K562 (cell line): ENCODE measurements around the gene SLC22A23. TPM values are rescaled to one million over a fixed set of nuclear protein-coding genes. Genes with fewer than 3 reads are reported as not detected.

Source experiments
- CEBPB ChIP-seq: fragments of 450-650 bp; IDR thresholded peaks from 2 replicates; pipeline ENCODE4 v1.6.1; 2016; ENCODE audit warnings: missing genetic modification characterization, missing compliant biosample characterization
- CREBBP ChIP-seq: IDR thresholded peaks from one replicate; pipeline ENCODE4 v1.6.1; 2012; ENCODE audit warnings: low read depth, mild to moderate bottlenecking, control low read depth, inconsistent platforms, low read length
- CTBP1 ChIP-seq: fragments of 450-650 bp; IDR thresholded peaks from 2 replicates; pipeline ENCODE4 v1.6.1; 2016; ENCODE audit warnings: borderline replicate concordance
- HLTF ChIP-seq: fragments of 450-650 bp; IDR thresholded peaks from 2 replicates; pipeline ENCODE4 v1.6.1; 2016
- PTBP1 ChIP-seq: fragments of 200-400 bp; formaldehyde crosslinking; IDR thresholded peaks from 2 replicates; pipeline ENCODE4 v1.6.1; 2017; ENCODE audit warnings: low read depth, low read length
- PTTG1 ChIP-seq: fragments of 450-650 bp; IDR thresholded peaks from 2 replicates; pipeline ENCODE4 v1.6.1; 2016; ENCODE audit warnings: low read depth, mild to moderate bottlenecking, missing genetic modification characterization, missing compliant biosample characterization
- SREBF1 ChIP-seq: fragments of 150-350 bp; IDR thresholded peaks from 2 replicates; pipeline ENCODE4 v1.6.1; 2014; ENCODE audit warnings: antibody characterized with exemption, low read depth, low read length, borderline replicate concordance
- SREBF2 ChIP-seq: sonication (generic); formaldehyde crosslinking; IDR thresholded peaks from 2 replicates; pipeline ENCODE4 v1.4.0; 2020; ENCODE audit warnings: mild to moderate bottlenecking, missing genetic modification reagents
- TGIF2 ChIP-seq: sonication (generic); formaldehyde crosslinking; IDR thresholded peaks from 2 replicates; pipeline ENCODE4 v1.8.1; 2022; ENCODE audit warnings: mild to moderate bottlenecking, missing genetic modification reagents, moderate library complexity
- ZNF23 ChIP-seq: fragments of 250-450 bp; sonication (Bioruptor Pico); IDR thresholded peaks from 2 replicates; pipeline ENCODE4 v1.4.0; 2020; ENCODE audit warnings: mild to moderate bottlenecking
- ZNF24 ChIP-seq: fragments of 450-650 bp; IDR thresholded peaks from 2 replicates; pipeline ENCODE4 v1.6.1; 2016
- polyA plus RNA-seq, 8 experiments: library from polyadenylated mRNA; depleted of rRNA in 4 of 8; stranded (reverse) in 5 of 8; unstranded in 3 of 8; fragments of >200 nt; fragmentation: Nextera tagmentation in 2 of 8; fragmentation: Illumina TruSeq in 1 of 8; extraction: Ambion mirVana in 2 of 8; extraction: Trizol in 1 of 8; gene quantifications; 2 replicates each; pipeline versions ENCODE4 v1.2.1 to v1.2.3, GENCODE V29; 2011 to 2014; ENCODE audit warnings: inconsistent platforms in 1 of 8, missing spikeins in 1 of 8
- total RNA-seq, 7 experiments: library from RNA; depleted of rRNA in 6 of 7; stranded (reverse); fragments of >200 nt in 6 of 7; fragmentation: Illumina TruSeq in 2 of 7; extraction: Trizol in 2 of 7; gene quantifications; 2 replicates each; pipeline versions ENCODE4 v1.2.1 to v1.2.3, GENCODE V29; 2011 to 2021; ENCODE audit warnings: low replicate concordance in 1 of 7
- TF ChIP-seq, protein P1 (sequence below): fragments of 250-450 bp; sonication (Bioruptor Pico); IDR thresholded peaks from 2 replicates; pipeline ENCODE4 v1.4.0; 2020
- TF ChIP-seq, protein P2 (sequence below): sonication (generic); formaldehyde crosslinking; IDR thresholded peaks from 2 replicates; pipeline ENCODE4 v1.8.1; 2023; ENCODE audit warnings: mild to moderate bottlenecking, missing genetic modification reagents, moderate library complexity
- TF ChIP-seq, protein P3 (sequence below), 3 experiments: IDR thresholded peaks in 2 of 3; conservative IDR thresholded peaks in 1 of 3; 2 replicates each; pipeline ENCODE4 v1.5.1; 2011 to 2012; ENCODE audit warnings: low read length in 3 of 3, mild to moderate bottlenecking in 3 of 3, control low read depth in 2 of 3, improper control_type of control experiment in 1 of 3, inconsistent platforms in 1 of 3, low read depth in 1 of 3, mixed read lengths in 1 of 3, moderate library complexity in 1 of 3; ENCODE audit not compliant: insufficient read depth in 2 of 3
- TF ChIP-seq, protein P4 (sequence below): fragments of 150-350 bp; IDR thresholded peaks from 2 replicates; pipeline ENCODE4 v1.6.1; 2014; ENCODE audit warnings: low read depth, mild to moderate bottlenecking, low read length, borderline replicate concordance

SLC22A23 gene
- total and polyA plus RNA-seq, 9 of the 15 experiments (the other 6 are each of a cell fraction or from before 2014, with no cell fraction given): 0.30 to 8.7 (median 2.5) TPM

DNA sequence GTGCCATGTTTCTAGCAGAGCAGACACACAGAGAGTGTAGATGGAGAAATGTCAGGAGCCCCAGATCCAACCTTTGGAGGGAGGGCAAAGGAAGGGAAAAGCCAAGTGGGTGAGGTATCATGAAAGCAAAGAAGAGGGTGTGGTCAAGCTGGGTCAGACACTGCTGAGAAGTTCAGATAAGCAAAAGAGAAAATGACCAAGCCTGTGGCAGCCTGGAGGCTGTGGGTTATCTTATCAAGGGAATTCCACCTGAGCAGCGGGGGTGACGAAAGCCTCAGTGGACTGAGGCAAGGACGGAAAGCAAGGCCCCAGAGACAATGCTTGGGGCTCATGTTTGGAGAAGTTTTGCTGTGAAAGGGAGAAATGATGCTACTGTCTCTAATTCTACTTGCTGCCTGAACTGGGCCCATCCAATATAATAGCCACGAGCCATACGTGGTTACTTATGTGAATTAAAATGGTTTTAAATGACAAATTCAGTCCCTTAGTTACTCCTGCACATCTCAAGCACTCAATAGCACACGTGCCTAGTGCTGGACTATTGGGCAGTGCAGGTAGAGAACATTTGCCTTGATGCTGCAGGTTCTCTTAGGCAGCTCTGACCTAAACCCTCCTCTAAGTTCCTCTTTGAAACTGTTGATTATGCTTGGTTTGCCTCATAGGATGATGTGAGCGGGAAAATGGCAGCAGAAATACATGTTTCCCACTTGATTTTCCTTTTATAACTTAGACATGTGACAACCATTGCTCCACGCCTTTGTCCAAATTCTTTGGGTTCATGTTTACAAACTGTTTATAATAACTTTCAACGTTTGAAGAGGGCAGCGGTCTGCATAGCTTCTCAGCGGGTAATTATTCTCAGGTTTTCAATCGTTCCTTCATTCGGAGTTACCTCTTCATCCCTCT is 63.7 kb downstream of the SLC22A23 start (continued):
- TF ChIP-seq, protein P1, sequence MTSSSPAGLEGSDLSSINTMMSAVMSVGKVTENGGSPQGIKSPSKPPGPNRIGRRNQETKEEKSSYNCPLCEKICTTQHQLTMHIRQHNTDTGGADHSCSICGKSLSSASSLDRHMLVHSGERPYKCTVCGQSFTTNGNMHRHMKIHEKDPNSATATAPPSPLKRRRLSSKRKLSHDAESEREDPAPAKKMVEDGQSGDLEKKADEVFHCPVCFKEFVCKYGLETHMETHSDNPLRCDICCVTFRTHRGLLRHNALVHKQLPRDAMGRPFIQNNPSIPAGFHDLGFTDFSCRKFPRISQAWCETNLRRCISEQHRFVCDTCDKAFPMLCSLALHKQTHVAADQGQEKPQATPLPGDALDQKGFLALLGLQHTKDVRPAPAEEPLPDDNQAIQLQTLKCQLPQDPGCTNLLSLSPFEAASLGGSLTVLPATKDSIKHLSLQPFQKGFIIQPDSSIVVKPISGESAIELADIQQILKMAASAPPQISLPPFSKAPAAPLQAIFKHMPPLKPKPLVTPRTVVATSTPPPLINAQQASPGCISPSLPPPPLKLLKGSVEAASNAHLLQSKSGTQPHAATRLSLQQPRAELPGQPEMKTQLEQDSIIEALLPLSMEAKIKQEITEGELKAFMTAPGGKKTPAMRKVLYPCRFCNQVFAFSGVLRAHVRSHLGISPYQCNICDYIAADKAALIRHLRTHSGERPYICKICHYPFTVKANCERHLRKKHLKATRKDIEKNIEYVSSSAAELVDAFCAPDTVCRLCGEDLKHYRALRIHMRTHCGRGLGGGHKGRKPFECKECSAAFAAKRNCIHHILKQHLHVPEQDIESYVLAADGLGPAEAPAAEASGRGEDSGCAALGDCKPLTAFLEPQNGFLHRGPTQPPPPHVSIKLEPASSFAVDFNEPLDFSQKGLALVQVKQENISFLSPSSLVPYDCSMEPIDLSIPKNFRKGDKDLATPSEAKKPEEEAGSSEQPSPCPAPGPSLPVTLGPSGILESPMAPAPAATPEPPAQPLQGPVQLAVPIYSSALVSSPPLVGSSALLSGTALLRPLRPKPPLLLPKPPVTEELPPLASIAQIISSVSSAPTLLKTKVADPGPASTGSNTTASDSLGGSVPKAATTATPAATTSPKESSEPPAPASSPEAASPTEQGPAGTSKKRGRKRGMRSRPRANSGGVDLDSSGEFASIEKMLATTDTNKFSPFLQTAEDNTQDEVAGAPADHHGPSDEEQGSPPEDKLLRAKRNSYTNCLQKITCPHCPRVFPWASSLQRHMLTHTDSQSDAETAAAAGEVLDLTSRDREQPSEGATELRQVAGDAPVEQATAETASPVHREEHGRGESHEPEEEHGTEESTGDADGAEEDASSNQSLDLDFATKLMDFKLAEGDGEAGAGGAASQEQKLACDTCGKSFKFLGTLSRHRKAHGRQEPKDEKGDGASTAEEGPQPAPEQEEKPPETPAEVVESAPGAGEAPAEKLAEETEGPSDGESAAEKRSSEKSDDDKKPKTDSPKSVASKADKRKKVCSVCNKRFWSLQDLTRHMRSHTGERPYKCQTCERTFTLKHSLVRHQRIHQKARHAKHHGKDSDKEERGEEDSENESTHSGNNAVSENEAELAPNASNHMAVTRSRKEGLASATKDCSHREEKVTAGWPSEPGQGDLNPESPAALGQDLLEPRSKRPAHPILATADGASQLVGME (CRISPR knock-in tag): no peak; the same call in none of the 2 replicates
- TF ChIP-seq CEBPB (tag) (peak; percentile 97), PTTG1 (peak; percentile 14; the same call in 1 of the 2 replicates), TGIF2 (CRISPR knock-in tag) (no peak), CTBP1 (peak; percentile 99), SREBF2 (CRISPR knock-in tag) (0 out of 2 replicates have a peak, but pooled peaks have one; percentile 29), ZNF24 (peak; percentile 80; the same call in 1 of the 2 replicates), ZNF23 (CRISPR knock-in tag) (no peak), HLTF (peak; percentile 97), SREBF1 (no peak), PTBP1 (no peak), CREBBP (no peak)
- TF ChIP-seq, protein P2, sequence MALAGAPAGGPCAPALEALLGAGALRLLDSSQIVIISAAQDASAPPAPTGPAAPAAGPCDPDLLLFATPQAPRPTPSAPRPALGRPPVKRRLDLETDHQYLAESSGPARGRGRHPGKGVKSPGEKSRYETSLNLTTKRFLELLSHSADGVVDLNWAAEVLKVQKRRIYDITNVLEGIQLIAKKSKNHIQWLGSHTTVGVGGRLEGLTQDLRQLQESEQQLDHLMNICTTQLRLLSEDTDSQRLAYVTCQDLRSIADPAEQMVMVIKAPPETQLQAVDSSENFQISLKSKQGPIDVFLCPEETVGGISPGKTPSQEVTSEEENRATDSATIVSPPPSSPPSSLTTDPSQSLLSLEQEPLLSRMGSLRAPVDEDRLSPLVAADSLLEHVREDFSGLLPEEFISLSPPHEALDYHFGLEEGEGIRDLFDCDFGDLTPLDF (CRISPR knock-in tag): no peak
- TF ChIP-seq, protein P3, sequence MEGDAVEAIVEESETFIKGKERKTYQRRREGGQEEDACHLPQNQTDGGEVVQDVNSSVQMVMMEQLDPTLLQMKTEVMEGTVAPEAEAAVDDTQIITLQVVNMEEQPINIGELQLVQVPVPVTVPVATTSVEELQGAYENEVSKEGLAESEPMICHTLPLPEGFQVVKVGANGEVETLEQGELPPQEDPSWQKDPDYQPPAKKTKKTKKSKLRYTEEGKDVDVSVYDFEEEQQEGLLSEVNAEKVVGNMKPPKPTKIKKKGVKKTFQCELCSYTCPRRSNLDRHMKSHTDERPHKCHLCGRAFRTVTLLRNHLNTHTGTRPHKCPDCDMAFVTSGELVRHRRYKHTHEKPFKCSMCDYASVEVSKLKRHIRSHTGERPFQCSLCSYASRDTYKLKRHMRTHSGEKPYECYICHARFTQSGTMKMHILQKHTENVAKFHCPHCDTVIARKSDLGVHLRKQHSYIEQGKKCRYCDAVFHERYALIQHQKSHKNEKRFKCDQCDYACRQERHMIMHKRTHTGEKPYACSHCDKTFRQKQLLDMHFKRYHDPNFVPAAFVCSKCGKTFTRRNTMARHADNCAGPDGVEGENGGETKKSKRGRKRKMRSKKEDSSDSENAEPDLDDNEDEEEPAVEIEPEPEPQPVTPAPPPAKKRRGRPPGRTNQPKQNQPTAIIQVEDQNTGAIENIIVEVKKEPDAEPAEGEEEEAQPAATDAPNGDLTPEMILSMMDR (IDR thresholded peaks at IDR 0.05 in 2 of 3, conservative IDR thresholded peaks at IDR 0.05 in 1 of 3; ENCODE audit: insufficient read depth in 2 of 3, low read depth in 1 of 3, low read length in 3 of 3): no peak
- TF ChIP-seq, protein P4, sequence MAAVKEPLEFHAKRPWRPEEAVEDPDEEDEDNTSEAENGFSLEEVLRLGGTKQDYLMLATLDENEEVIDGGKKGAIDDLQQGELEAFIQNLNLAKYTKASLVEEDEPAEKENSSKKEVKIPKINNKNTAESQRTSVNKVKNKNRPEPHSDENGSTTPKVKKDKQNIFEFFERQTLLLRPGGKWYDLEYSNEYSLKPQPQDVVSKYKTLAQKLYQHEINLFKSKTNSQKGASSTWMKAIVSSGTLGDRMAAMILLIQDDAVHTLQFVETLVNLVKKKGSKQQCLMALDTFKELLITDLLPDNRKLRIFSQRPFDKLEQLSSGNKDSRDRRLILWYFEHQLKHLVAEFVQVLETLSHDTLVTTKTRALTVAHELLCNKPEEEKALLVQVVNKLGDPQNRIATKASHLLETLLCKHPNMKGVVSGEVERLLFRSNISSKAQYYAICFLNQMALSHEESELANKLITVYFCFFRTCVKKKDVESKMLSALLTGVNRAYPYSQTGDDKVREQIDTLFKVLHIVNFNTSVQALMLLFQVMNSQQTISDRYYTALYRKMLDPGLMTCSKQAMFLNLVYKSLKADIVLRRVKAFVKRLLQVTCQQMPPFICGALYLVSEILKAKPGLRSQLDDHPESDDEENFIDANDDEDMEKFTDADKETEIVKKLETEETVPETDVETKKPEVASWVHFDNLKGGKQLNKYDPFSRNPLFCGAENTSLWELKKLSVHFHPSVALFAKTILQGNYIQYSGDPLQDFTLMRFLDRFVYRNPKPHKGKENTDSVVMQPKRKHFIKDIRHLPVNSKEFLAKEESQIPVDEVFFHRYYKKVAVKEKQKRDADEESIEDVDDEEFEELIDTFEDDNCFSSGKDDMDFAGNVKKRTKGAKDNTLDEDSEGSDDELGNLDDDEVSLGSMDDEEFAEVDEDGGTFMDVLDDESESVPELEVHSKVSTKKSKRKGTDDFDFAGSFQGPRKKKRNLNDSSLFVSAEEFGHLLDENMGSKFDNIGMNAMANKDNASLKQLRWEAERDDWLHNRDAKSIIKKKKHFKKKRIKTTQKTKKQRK: no peak
